HL-60 (cell line): ENCODE measurements around the gene MPRIP.

Experiments
- POLR2AphosphoS5 ChIP-seq: IDR thresholded peaks from 2 replicates; pipeline ENCODE4 v1.6.1; 2012; ENCODE audit warnings: low read depth
- SPI1 ChIP-seq: IDR thresholded peaks from 2 replicates; pipeline ENCODE4 v1.6.1; 2012; ENCODE audit warnings: low read depth, mild to moderate bottlenecking, borderline replicate concordance
- TF ChIP-seq, protein P1 (sequence below): IDR thresholded peaks from one replicate; pipeline ENCODE4 v1.5.1; 2011; ENCODE audit warnings: low read length, control low read depth, inconsistent platforms; ENCODE audit not compliant: insufficient read depth
- TF ChIP-seq, protein P2 (sequence below): IDR thresholded peaks from 2 replicates; pipeline ENCODE4 v1.6.1; 2012; ENCODE audit warnings: low read depth; ENCODE audit not compliant: insufficient replicate concordance

DNA sequence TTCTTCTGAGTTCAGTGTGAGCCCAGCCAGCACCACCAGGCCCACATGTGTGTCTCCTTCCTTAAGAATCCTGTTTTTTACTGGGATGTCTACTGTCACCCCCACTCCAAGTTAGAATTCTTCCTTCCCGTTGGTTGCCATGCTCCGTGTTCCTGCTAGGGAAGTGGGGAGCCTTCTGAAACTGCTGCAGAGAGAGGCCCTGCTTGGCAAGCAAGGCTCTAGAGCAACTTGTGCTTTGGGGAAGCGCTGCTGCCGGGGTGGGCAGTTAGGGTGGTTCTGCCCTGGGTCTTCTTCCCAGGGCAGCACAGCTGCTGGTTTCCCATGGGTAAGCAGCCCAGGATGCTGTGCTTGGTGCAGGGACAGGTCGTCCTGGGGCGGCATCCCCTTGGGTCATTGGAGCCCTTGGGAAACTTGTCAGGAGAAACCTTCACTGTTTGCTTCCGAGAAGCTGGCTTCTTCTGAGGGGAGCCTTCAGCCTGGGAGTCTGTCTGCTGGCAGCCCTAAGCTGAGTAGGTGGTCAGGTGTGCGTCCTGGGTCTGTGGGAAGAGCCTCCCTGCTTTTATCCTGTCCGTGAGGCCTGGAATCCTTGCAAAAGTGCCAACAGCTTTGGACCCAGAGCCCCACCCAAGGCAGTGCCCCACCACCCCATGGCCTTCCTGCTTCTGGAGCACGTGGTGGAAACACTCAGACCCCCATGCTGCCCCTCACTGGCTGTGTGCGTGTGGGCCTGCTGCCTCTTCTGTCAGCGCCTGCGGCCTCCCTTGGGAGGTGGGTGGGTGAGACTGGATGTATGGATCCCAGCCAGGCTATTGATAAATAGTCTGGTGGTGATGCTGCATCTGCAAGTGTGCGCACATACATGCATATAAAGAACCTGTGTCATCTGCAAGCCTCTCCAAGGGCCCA lies 92.0 kb downstream of the MPRIP start:
- TF ChIP-seq, protein P1, sequence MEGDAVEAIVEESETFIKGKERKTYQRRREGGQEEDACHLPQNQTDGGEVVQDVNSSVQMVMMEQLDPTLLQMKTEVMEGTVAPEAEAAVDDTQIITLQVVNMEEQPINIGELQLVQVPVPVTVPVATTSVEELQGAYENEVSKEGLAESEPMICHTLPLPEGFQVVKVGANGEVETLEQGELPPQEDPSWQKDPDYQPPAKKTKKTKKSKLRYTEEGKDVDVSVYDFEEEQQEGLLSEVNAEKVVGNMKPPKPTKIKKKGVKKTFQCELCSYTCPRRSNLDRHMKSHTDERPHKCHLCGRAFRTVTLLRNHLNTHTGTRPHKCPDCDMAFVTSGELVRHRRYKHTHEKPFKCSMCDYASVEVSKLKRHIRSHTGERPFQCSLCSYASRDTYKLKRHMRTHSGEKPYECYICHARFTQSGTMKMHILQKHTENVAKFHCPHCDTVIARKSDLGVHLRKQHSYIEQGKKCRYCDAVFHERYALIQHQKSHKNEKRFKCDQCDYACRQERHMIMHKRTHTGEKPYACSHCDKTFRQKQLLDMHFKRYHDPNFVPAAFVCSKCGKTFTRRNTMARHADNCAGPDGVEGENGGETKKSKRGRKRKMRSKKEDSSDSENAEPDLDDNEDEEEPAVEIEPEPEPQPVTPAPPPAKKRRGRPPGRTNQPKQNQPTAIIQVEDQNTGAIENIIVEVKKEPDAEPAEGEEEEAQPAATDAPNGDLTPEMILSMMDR, result no peak
- TF ChIP-seq SPI1, result no peak
- no peak for TF ChIP-seq POLR2AphosphoS5
- TF ChIP-seq, protein P2, sequence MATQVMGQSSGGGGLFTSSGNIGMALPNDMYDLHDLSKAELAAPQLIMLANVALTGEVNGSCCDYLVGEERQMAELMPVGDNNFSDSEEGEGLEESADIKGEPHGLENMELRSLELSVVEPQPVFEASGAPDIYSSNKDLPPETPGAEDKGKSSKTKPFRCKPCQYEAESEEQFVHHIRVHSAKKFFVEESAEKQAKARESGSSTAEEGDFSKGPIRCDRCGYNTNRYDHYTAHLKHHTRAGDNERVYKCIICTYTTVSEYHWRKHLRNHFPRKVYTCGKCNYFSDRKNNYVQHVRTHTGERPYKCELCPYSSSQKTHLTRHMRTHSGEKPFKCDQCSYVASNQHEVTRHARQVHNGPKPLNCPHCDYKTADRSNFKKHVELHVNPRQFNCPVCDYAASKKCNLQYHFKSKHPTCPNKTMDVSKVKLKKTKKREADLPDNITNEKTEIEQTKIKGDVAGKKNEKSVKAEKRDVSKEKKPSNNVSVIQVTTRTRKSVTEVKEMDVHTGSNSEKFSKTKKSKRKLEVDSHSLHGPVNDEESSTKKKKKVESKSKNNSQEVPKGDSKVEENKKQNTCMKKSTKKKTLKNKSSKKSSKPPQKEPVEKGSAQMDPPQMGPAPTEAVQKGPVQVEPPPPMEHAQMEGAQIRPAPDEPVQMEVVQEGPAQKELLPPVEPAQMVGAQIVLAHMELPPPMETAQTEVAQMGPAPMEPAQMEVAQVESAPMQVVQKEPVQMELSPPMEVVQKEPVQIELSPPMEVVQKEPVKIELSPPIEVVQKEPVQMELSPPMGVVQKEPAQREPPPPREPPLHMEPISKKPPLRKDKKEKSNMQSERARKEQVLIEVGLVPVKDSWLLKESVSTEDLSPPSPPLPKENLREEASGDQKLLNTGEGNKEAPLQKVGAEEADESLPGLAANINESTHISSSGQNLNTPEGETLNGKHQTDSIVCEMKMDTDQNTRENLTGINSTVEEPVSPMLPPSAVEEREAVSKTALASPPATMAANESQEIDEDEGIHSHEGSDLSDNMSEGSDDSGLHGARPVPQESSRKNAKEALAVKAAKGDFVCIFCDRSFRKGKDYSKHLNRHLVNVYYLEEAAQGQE, result no peak
